ENCODE data around the gene CAMK2A.

- TF ChIP-seq CTCF (IDR thresholded peaks at IDR 0.05) (no peak), POLR2A (IDR thresholded peaks at IDR 0.05) (no peak)
Observed at GRCh38 chr5:150218693-150219035, 70.9 kb downstream of the CAMK2A start.
